IMR-90 (cell line): ENCODE data around the gene RPP25. TPM values are rescaled to one million over a fixed set of nuclear protein-coding genes. Genes with fewer than 3 reads are reported as not detected.

Experiments used
- ATAC-seq: fragments of 200-7000 bp; cut with Tn5 transposase; 2 replicates; pipeline ENCODE4 v1.9.1; 2020; ENCODE audit warnings: low read depth, mild to moderate bottlenecking, moderate library complexity
- BruUV-seq: library from RNA; stranded (reverse); fragments of 400-500 nt; replicated peaks from 2 replicates; lab custom pipeline; 2021; lab: Mats Ljungman, UMichigan
- CTCF ChIA-PET: fragments of 300-600 bp; formaldehyde crosslinking; extraction: SDS; loops from one replicate; lab custom pipeline; 2021; ENCODE audit warnings: antibody characterized with exemption; lab: Yijun Ruan, JAX
- POLR2A ChIA-PET: fragments of 300-600 bp; sonication (Branson Sonifier 250); formaldehyde crosslinking; loops from one replicate; lab custom pipeline; 2022; ENCODE audit warnings: antibody characterized with exemption; ENCODE audit not compliant: unreplicated experiment; lab: Charles Lee
- DNase-seq: peaks from one replicate; pipeline ENCODE4 v3.0.0; 2013
- H2AFZ ChIP-seq: replicated peaks from 2 replicates; pipeline ENCODE3; 2013; ENCODE audit warnings: low read length, mild to moderate bottlenecking; ENCODE audit not compliant: poor library complexity
- H2AK5ac ChIP-seq: 2 replicates; pipeline ENCODE4 v1.6.1; 2013; ENCODE audit warnings: low read depth, low read length, inconsistent platforms
- H2AK9ac ChIP-seq: replicated peaks from 2 replicates; pipeline ENCODE3; 2013; ENCODE audit warnings: mild to moderate bottlenecking, low read depth, low read length, moderate library complexity; ENCODE audit not compliant: poor library complexity
- H2BK120ac ChIP-seq: 2 replicates; pipeline ENCODE4 v1.6.1; 2013; ENCODE audit warnings: low read depth, low read length, inconsistent platforms
- H2BK15ac ChIP-seq: 3 replicates; pipeline ENCODE4 v1.6.1; 2013; ENCODE audit warnings: low read depth, low read length, inconsistent platforms
- H2BK20ac ChIP-seq: 2 replicates; pipeline ENCODE4 v1.6.1; 2013; ENCODE audit warnings: low read depth, mild to moderate bottlenecking, inconsistent platforms, low read length, moderate library complexity
- H2BK5ac ChIP-seq: 2 replicates; pipeline ENCODE4 v1.6.1; 2013; ENCODE audit warnings: mild to moderate bottlenecking, low read depth, low read length, inconsistent platforms; ENCODE audit not compliant: poor library complexity, severe bottlenecking
- H3K14ac ChIP-seq: replicated peaks from 2 replicates; pipeline ENCODE4 v1.6.1; 2013; ENCODE audit warnings: low read depth, low read length, inconsistent platforms
- H3K18ac ChIP-seq: 2 replicates; pipeline ENCODE4 v1.6.1; 2013; ENCODE audit warnings: low read depth, low read length, control low read depth
- H3K23ac ChIP-seq: 2 replicates; pipeline ENCODE4 v1.6.1; 2013; ENCODE audit warnings: low read depth, low read length, inconsistent platforms
- H3K27ac ChIP-seq: 2 replicates; pipeline ENCODE4 v1.5.1; 2013; ENCODE audit warnings: mild to moderate bottlenecking, control low read depth, low read length; ENCODE audit not compliant: insufficient read depth
- H3K27me3 ChIP-seq: 2 replicates; pipeline ENCODE4 v1.6.1; 2013; ENCODE audit warnings: low read length; ENCODE audit not compliant: control insufficient read depth, insufficient read depth
- H3K36me3 ChIP-seq: 2 replicates; pipeline ENCODE4 v1.6.1; 2013; ENCODE audit warnings: low read length, mixed read lengths; ENCODE audit not compliant: control insufficient read depth, insufficient read depth
- H3K4ac ChIP-seq: 2 replicates; pipeline ENCODE4 v1.6.1; 2013; ENCODE audit warnings: low read depth, low read length, inconsistent platforms
- H3K4me1 ChIP-seq: 2 replicates; pipeline ENCODE4 v1.6.1; 2013; ENCODE audit warnings: low read length, mixed read lengths; ENCODE audit not compliant: control insufficient read depth, insufficient read depth
- H3K4me2 ChIP-seq: 2 replicates; pipeline ENCODE4 v1.6.1; 2013; ENCODE audit warnings: low read depth, mild to moderate bottlenecking, control low read depth, low read length, moderate library complexity
- H3K4me3 ChIP-seq: 2 replicates; pipeline ENCODE4 v1.5.1; 2013; ENCODE audit warnings: low read depth, mild to moderate bottlenecking, control low read depth, low read length, moderate library complexity; ENCODE audit not compliant: insufficient read depth
- H3K56ac ChIP-seq: 2 replicates; pipeline ENCODE4 v1.6.1; 2013; ENCODE audit warnings: low read length, inconsistent platforms; ENCODE audit not compliant: insufficient read depth; ENCODE audit errors: extremely low read depth
- H3K79me1 ChIP-seq, 2 experiments: 2 replicates each; pipeline ENCODE4 v1.6.1; 2013; ENCODE audit warnings: low read length in 2 of 2, inconsistent platforms in 1 of 2, low read depth in 1 of 2
- H3K9ac ChIP-seq: 2 replicates; pipeline ENCODE4 v1.6.1; 2013; ENCODE audit warnings: low read depth, low read length, control low read depth
- H3K9me1 ChIP-seq: 2 replicates; pipeline ENCODE4 v1.6.1; 2013; ENCODE audit warnings: low read length, inconsistent platforms; ENCODE audit not compliant: insufficient read depth
- H3K9me3 ChIP-seq: 2 replicates; pipeline ENCODE4 v1.6.1; 2013; ENCODE audit warnings: low read length; ENCODE audit not compliant: control insufficient read depth, insufficient read depth
- H4K20me1 ChIP-seq: 2 replicates; pipeline ENCODE4 v1.6.1; 2013; ENCODE audit warnings: low read length, inconsistent platforms; ENCODE audit not compliant: insufficient read depth
- H4K5ac ChIP-seq: 2 replicates; pipeline ENCODE4 v1.6.1; 2013; ENCODE audit warnings: mild to moderate bottlenecking, low read depth, low read length, control low read depth
- H4K8ac ChIP-seq, 2 experiments: 2 replicates each; pipeline ENCODE4 v1.6.1; 2013; ENCODE audit warnings: low read depth in 2 of 2, low read length in 2 of 2, control low read depth in 1 of 2, inconsistent platforms in 1 of 2
- H4K91ac ChIP-seq: 2 replicates; pipeline ENCODE4 v1.6.1; 2013; ENCODE audit warnings: low read depth, low read length, inconsistent platforms; ENCODE audit not compliant: insufficient read depth
- BHLHE40 ChIP-seq: fragments of 150-350 bp; IDR thresholded peaks from 2 replicates; pipeline ENCODE4 v1.6.1; 2016; ENCODE audit warnings: mild to moderate bottlenecking, low read depth, low read length
- CEBPB ChIP-seq: IDR thresholded peaks from 2 replicates; pipeline ENCODE4 v1.6.1; 2012; ENCODE audit warnings: low read depth, low read length, improper control_type of control experiment
- CTCF ChIP-seq: conservative IDR thresholded peaks from 2 replicates; pipeline ENCODE4 v1.5.1; 2012; ENCODE audit warnings: mild to moderate bottlenecking, low read depth, low read length, improper control_type of control experiment
- MXI1 ChIP-seq: IDR thresholded peaks from 2 replicates; pipeline ENCODE4 v1.6.1; 2012; ENCODE audit warnings: low read depth, mild to moderate bottlenecking, low read length, moderate library complexity, borderline replicate concordance
- NFE2L2 ChIP-seq: fragments of 150-350 bp; IDR thresholded peaks from 2 replicates; pipeline ENCODE4 v1.6.1; 2016; ENCODE audit warnings: low read depth, mild to moderate bottlenecking, low read length
- POLR2A ChIP-seq: IDR thresholded peaks from 2 replicates; pipeline ENCODE4 v1.6.1; 2012; ENCODE audit warnings: mild to moderate bottlenecking, low read depth, low read length
- RFX5 ChIP-seq: IDR thresholded peaks from 2 replicates; pipeline ENCODE4 v1.8.0; 2012; ENCODE audit warnings: low read depth, mild to moderate bottlenecking, low read length, moderate library complexity
- SMC3 ChIP-seq: fragments of 150-350 bp; IDR thresholded peaks from 2 replicates; pipeline ENCODE4 v1.6.1; 2016; ENCODE audit warnings: low read depth, mild to moderate bottlenecking, antibody characterized with exemption, low read length, moderate library complexity
- WGBS, 2 experiments: methylation state at CpG; one replicate each; pipeline versions ENCODE4 v1.1.5 to v1.1.7; 2013; ENCODE audit warnings: missing lambda C conversion rate in 2 of 2; ENCODE audit not compliant: insufficient read length in 1 of 2; ENCODE audit errors: extremely low coverage in 2 of 2; 5-methylcytosine and 5-hydroxymethylcytosine counted together
- dilution Hi-C: fragments of 300-500 bp; cut with HindIII; formaldehyde crosslinking; loops from one replicate; pipeline ENCODE4 v1.14.3; 2018; ENCODE audit warnings: low sequenced_read_pairs; ENCODE audit not compliant: unreplicated experiment
- in situ Hi-C: fragments of 300-500 bp; cut with MboI; formaldehyde crosslinking; loops from 3 replicates; pipeline ENCODE4 v1.14.3; 2019; ENCODE audit warnings: low sequenced_read_pairs, inconsistent platforms, mixed read lengths
- intact Hi-C: fragments of 100-400 bp; cut with micrococcal nuclease; formaldehyde crosslinking; loops from 2 replicates; pipeline ENCODE4 v1.10.0; 2022
- polyA plus RNA-seq, 3 experiments: library from polyadenylated mRNA; depleted of rRNA; stranded (reverse); fragments of >200 nt; gene quantifications; 2 replicates each; pipeline ENCODE4 v1.2.3, GENCODE V29; 2012; ENCODE audit warnings: low replicate concordance in 1 of 3
- total RNA-seq: library from RNA; depleted of rRNA; stranded (reverse); fragments of >200 nt; gene quantifications from 2 replicates; pipeline ENCODE4 v1.2.3, GENCODE V29; 2012

Gene RPP25
- total and polyA plus RNA-seq, 2 of the 4 experiments (the other 2 are of a cell fraction), result 0.18 to 0.38 TPM

- no peaks in the 10 kb centered on the region for H3K36me3 ChIP-seq
- TF ChIP-seq BHLHE40, result no peak
- TF ChIP-seq NFE2L2, result no peak
- no peak for TF ChIP-seq CTCF
- no peak for TF ChIP-seq MXI1
- no peak for TF ChIP-seq SMC3
- no peak for TF ChIP-seq POLR2A
- TF ChIP-seq CEBPB, result no peak
- TF ChIP-seq RFX5, result no peak
- H3K4me1 ChIP-seq, result no peaks in the 10 kb centered on the region
- peak overlapping the region; percentile 72 for H3K4me3 ChIP-seq
- 0 out of 4 replicates have a peak overlapping the region, but pooled peaks of 1 of the 2 experiments have one; percentile 39 for H4K8ac ChIP-seq
- dilution Hi-C loops, result no loop called here
- WGBS, 2 experiments, result 16% methylated on average over 3 of the region's 42 CpGs; no CpG with 5 or more reads in 1 of the 2 experiments
- H2AK9ac ChIP-seq, result no peak overlapping the region
- BruUV-seq, result no TSS peak
- POLR2A ChIA-PET, result no interaction called here
- H3K23ac ChIP-seq, result no peak overlapping the region
- H2AK5ac ChIP-seq, result no peak overlapping the region
- H3K4ac ChIP-seq, result no peak overlapping the region
- peaks cover 4% of the 10 kb centered on the region; the same call in 1 of the 2 replicates for H3K9me3 ChIP-seq
- in situ Hi-C loops, result no loop called here
- H4K91ac ChIP-seq, result no peak overlapping the region
- no peak overlapping the region for H2BK5ac ChIP-seq
- H3K27me3 ChIP-seq, result peaks cover 24% of the 10 kb centered on the region
- intact Hi-C loops, result no loop called here
- H3K56ac ChIP-seq, result no peak overlapping the region
- H2BK15ac ChIP-seq, result no peak overlapping the region
- no peak overlapping the region for H3K14ac ChIP-seq
- no peak overlapping the region for H3K18ac ChIP-seq
- H2BK20ac ChIP-seq, result no peak overlapping the region
- no peak overlapping the region for H2BK120ac ChIP-seq
- no peak overlapping the region for H4K5ac ChIP-seq
- peak overlapping the region; percentile 93 for H2AFZ ChIP-seq
- H3K79me1 ChIP-seq, result no peaks in the 10 kb centered on the region
- ATAC-seq, result peak; percentile 5; the same call in 1 of the 2 replicates
- H3K9ac ChIP-seq, result peak overlapping the region; percentile 57
- no peak overlapping the region for H3K27ac ChIP-seq
- no peaks in the 10 kb centered on the region for H3K9me1 ChIP-seq
- CTCF ChIA-PET, result interaction anchor here (0.7 to 1.1 kb wide), 3 partner anchors 39 to 380 kb away, joined by 3 to 4 read pairs (median 3); partner anchors contain the start of genes C15orf39, CLK3 and RPP25
- peak overlapping the region; percentile 88 for H3K4me2 ChIP-seq
- no peak for DNase-seq
- no peaks in the 10 kb centered on the region; the same call in 1 of the 2 replicates for H4K20me1 ChIP-seq
Observed at GRCh38 chr15:74995779-74996765, 39.5 kb upstream of the RPP25 start.
